Sigmoid colon (tissue), 4 donors: ENCODE data around the gene MMP28.

Source experiments
- EP300 ChIP-seq, 4 donors: sonication (generic); formaldehyde crosslinking; IDR thresholded peaks; one replicate each; pipeline ENCODE4 v1.6.1; 2017; ENCODE audit warnings: antibody characterized with exemption in 4 of 4
- POLR2A ChIP-seq, 2 donors: fragments of 450-650 bp; IDR thresholded peaks; one replicate each; pipeline ENCODE4 v1.6.1; 2016; ENCODE audit warnings: antibody characterized with exemption in 2 of 2, mild to moderate bottlenecking in 2 of 2, moderate library complexity in 2 of 2
- POLR2AphosphoS5 ChIP-seq, 4 donors: sonication (generic); formaldehyde crosslinking; IDR thresholded peaks; one replicate each; pipeline ENCODE4 v1.6.1; 2017; ENCODE audit warnings: antibody characterized with exemption in 4 of 4
- TF ChIP-seq, protein P1 (sequence below), 4 experiments: fragments of 450-650 bp in 3 of 4; fragments of 200-600 bp in 1 of 4; IDR thresholded peaks; one replicate each; pipeline ENCODE4 v1.5.1; 2016 to 2019; ENCODE audit warnings: antibody characterized with exemption in 4 of 4, mild to moderate bottlenecking in 3 of 4, moderate library complexity in 2 of 4

DNA sequence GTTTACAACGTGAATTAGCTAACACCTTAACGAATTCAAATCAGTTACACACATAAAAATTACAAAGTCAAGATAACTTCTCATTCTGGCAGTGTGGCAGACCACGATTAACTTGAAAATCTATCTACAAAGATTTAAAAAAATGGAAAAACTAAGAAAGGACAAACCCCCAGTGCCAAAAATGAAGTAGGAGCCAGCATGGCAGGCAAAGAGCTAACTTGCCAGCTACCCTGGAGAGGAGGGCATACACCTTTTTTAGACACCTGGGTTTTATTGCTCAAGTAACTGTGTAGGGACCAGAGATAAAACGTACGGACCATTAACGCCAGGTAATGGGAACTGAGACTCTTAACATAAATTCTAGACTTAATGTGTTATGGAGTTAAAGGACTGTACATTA, 16.3 kb upstream of the MMP28 start:
- TF ChIP-seq, protein P1, sequence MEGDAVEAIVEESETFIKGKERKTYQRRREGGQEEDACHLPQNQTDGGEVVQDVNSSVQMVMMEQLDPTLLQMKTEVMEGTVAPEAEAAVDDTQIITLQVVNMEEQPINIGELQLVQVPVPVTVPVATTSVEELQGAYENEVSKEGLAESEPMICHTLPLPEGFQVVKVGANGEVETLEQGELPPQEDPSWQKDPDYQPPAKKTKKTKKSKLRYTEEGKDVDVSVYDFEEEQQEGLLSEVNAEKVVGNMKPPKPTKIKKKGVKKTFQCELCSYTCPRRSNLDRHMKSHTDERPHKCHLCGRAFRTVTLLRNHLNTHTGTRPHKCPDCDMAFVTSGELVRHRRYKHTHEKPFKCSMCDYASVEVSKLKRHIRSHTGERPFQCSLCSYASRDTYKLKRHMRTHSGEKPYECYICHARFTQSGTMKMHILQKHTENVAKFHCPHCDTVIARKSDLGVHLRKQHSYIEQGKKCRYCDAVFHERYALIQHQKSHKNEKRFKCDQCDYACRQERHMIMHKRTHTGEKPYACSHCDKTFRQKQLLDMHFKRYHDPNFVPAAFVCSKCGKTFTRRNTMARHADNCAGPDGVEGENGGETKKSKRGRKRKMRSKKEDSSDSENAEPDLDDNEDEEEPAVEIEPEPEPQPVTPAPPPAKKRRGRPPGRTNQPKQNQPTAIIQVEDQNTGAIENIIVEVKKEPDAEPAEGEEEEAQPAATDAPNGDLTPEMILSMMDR (IDR thresholded peaks at IDR 0.05), result no peak
- TF ChIP-seq POLR2A (IDR thresholded peaks at IDR 0.05) (no peak), POLR2AphosphoS5 (IDR thresholded peaks at IDR 0.05) (no peak), EP300 (IDR thresholded peaks at IDR 0.05) (no peak)
